GM12864 (cell line): ENCODE results near the gene FNDC3B.

Experiments
- DNase-seq: peaks from one replicate; pipeline ENCODE4 v3.0.0-alpha.2; 2011; ENCODE audit warnings: low read depth
- H3K4me3 ChIP-seq: 2 replicates; pipeline ENCODE4 v1.5.1; 2011; ENCODE audit warnings: mild to moderate bottlenecking, low read depth, low read length, control low read depth
- CTCF ChIP-seq: IDR thresholded peaks from 2 replicates; pipeline ENCODE4 v1.5.1; 2011; ENCODE audit warnings: low read depth, mild to moderate bottlenecking, moderate library complexity, low read length, control low read depth, inconsistent platforms; ENCODE audit errors: missing control alignments

The FNDC3B gene

GRCh38 chr3:172203522-172204258 is 164.3 kb downstream of the FNDC3B start:
- H3K4me3 ChIP-seq = no peak overlapping the region
- no peak for DNase-seq
- no peak for TF ChIP-seq CTCF

DNA sequence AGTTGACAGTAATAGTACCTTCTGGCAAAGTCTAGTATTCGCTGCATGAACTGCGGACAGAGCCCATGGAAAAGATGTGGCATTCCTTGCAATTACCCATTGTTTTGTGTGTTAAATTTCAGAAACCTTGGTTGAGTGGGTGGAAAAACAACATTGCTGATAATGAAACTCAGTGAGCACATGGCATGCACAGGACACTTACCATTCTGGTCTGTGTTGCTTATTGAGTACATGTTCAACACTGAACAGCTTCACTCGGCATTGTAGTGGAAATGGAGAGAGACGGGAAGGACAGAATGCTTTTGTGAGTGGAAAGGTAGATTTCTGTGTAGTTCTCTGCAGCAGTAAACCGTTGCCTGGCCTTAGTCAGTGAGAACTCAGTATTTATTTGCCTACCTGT is 165.3 kb downstream of the FNDC3B start:
- TF ChIP-seq CTCF = no peak
- H3K4me3 ChIP-seq = no peak overlapping the region
- no peak for DNase-seq

DNA sequence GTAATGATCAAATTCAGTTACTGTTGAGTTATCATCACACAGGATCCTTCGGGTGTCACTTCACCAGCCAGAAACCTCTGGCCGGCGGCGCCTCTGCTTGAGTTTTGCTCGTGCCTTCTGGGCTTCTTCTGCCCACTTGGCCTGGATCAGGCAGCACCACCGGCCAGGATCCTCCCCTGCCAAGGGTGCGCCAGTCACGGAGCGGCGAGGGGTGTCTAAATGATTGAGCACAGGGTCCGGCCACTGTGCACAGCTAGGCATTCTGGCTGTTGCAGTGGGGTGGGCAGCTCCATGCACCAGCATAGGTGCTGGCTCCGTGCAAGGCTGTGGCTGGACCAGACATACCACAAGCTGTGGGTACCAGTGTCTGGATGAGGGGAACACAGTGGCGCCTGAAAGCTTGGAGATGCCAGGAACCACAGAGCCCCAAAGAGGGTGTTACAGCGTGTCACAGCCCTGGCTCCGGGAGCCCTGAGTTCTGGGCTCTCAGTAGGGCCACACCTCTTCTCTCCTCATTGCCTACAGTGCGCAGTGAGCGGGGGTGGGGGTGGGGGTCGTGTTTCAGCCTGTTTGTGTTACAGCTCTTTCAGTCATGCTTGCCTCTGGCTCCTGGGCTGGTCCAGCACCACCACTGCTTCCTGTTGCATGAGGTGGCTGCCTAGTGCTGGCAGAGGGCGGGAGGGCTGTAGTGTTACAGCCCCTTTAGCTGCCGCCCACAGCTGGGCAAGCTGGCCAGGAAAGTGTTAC is 169.4 kb downstream of the FNDC3B start:
- TF ChIP-seq CTCF = no peak
- no peak for DNase-seq

DNA sequence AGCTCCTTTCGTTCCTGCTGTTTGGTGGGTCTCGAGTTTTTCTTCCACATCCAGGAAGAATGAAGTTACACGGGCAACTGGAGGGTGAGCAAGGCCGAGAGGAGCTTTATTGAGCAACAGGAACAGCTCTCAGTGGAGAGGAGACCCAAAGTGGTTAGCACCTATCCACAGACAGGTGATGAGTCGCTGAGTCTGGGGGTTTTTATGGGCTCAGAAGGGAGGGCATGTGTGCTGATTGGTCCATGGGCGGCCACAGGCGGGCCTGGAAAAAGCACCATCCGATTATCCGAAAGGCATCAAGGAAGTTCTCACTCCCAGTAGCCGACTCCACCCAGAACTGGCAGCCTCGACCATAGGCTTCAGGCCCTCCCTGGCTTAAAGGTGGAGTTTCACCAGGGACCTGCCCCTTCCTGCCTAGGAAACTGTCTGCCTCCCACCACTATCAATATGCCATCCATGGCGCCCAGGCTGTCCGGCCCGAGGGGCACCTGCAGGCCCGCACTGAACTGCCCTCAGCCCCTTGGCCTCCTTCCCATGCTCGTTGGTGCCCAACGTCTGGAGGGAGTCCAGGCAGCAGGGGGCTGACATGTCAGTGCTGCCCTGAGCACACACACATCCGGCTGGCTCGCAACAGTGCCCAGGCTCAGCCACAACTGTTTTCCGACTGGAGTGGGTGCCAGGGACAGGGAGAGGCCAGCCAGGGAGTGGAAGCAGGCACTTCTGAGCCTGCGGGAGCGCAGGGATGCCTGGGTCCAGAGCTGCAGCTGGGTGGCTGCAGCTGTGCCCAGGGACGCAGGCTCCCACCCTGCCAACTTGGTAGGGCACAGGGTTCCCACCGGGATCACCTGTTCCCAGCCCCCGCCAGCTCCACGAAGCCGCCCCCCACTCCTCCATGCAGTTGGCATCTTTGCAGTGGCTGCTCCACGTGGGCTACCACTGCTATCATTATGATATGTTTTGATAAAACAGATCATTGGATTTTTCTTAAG is 170.2 kb downstream of the FNDC3B start:
- TF ChIP-seq CTCF = no peak
- DNase-seq = no peak
- H3K4me3 ChIP-seq = no peak overlapping the region

More for the DNA sequence above, 169.4 kb downstream of the FNDC3B start:
- no peak overlapping the region for H3K4me3 ChIP-seq

GRCh38 chr3:172210355-172210754 is 171.0 kb downstream of the FNDC3B start:
- DNase-seq = no peak
- H3K4me3 ChIP-seq = no peak overlapping the region
- no peak for TF ChIP-seq CTCF

DNA sequence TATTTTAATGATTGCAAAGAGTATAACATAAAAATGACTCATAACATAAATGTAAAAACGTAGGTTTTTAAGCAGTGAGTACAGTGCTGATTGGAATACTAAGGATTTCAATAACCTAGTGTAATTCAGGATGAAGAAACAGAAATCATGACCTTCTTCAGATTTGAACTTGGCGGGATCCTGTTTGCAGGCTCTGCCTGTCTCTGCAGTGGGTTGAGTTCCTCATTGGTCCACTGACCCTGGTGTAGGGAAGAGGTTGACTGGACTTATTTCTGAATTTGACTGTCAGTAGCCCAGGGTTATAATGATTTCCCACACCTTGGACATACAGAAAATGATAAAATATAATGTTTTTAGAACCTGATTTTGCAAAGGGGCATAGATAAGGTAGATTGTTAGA is 171.7 kb downstream of the FNDC3B start:
- no peak overlapping the region for H3K4me3 ChIP-seq
- no peak for DNase-seq
- no peak for TF ChIP-seq CTCF
